Smooth muscle cell (in vitro differentiated cells): Measurements from ENCODE around the gene ORAI3. TPM values are rescaled to one million over a fixed set of nuclear protein-coding genes. Genes with fewer than 3 reads are reported as not detected.

Experiments
- DNase-seq: peaks from one replicate; lab custom pipeline; 2025; ENCODE audit not compliant: unreplicated experiment; lab: John Stamatoyannopoulos, UW
- H2AFZ ChIP-seq: fragments of 200-600 bp; sonication (generic); 2 replicates; pipeline ENCODE4 v1.6.0; 2016; ENCODE audit warnings: antibody characterized with exemption, low read depth, mild to moderate bottlenecking
- H3F3A ChIP-seq: fragments of 200-600 bp; sonication (generic); 2 replicates; pipeline ENCODE4 v1.6.0; 2017; ENCODE audit warnings: antibody characterized with exemption, low read depth
- H3K27ac ChIP-seq: fragments of 200-600 bp; sonication (generic); 2 replicates; pipeline ENCODE4 v1.5.1; 2016; ENCODE audit warnings: low read depth, mild to moderate bottlenecking
- H3K27me3 ChIP-seq: fragments of 200-600 bp; sonication (generic); 2 replicates; pipeline ENCODE4 v1.6.1; 2016; ENCODE audit warnings: low read depth, mild to moderate bottlenecking
- H3K36me3 ChIP-seq: fragments of 200-600 bp; sonication (generic); 2 replicates; pipeline ENCODE4 v1.5.1; 2016; ENCODE audit warnings: low read depth
- H3K4me1 ChIP-seq: fragments of 200-600 bp; sonication (generic); 2 replicates; pipeline ENCODE4 v1.5.1; 2016; ENCODE audit warnings: low read depth
- H3K4me2 ChIP-seq: fragments of 200-600 bp; sonication (generic); 2 replicates; pipeline ENCODE4 v1.6.0; 2016; ENCODE audit warnings: mild to moderate bottlenecking
- H3K4me3 ChIP-seq: fragments of 200-600 bp; sonication (generic); 2 replicates; pipeline ENCODE4 v1.5.1; 2016; ENCODE audit warnings: mild to moderate bottlenecking
- H3K79me2 ChIP-seq: fragments of 200-600 bp; sonication (generic); 2 replicates; pipeline ENCODE4 v1.6.0; 2016; ENCODE audit warnings: low read depth, mild to moderate bottlenecking
- H3K9ac ChIP-seq: fragments of 200-600 bp; sonication (generic); 2 replicates; pipeline ENCODE4 v1.6.0; 2016; ENCODE audit warnings: low read depth
- H3K9me3 ChIP-seq: fragments of 200-600 bp; sonication (generic); replicated peaks from 2 replicates; pipeline ENCODE4 v1.5.1; 2016; ENCODE audit warnings: low read depth
- H4K20me1 ChIP-seq: fragments of 200-600 bp; sonication (generic); 2 replicates; pipeline ENCODE4 v1.6.0; 2016; ENCODE audit warnings: low read depth
- WGBS: methylation state at CpG from one replicate; pipeline ENCODE4 v1.1.7; 2016; ENCODE audit warnings: low lambda C conversion rate; 5-methylcytosine and 5-hydroxymethylcytosine counted together
- polyA plus RNA-seq: library from polyadenylated mRNA; unstranded; fragments of >200 nt; fragmentation: Nextera tagmentation; extraction: Ambion mirVana; gene quantifications from 2 replicates; pipeline ENCODE4 v1.2.1, GENCODE V29; 2016
- total RNA-seq: library from RNA; depleted of rRNA; stranded (reverse); fragments of >200 nt; gene quantifications from 2 replicates; pipeline ENCODE4 v1.2.3, GENCODE V29; 2014
- TF ChIP-seq, protein P1 (sequence below): fragments of 200-600 bp; sonication (generic); IDR thresholded peaks from 2 replicates; pipeline ENCODE4 v1.5.1; 2017; ENCODE audit warnings: borderline replicate concordance, mild to moderate bottlenecking, antibody characterized with exemption; ENCODE audit not compliant: insufficient read depth, poor library complexity, severe bottlenecking

ORAI3 gene
- total and polyA plus RNA-seq, 2 experiments from 2014 or later = 34.9 to 39.4 TPM

DNA sequence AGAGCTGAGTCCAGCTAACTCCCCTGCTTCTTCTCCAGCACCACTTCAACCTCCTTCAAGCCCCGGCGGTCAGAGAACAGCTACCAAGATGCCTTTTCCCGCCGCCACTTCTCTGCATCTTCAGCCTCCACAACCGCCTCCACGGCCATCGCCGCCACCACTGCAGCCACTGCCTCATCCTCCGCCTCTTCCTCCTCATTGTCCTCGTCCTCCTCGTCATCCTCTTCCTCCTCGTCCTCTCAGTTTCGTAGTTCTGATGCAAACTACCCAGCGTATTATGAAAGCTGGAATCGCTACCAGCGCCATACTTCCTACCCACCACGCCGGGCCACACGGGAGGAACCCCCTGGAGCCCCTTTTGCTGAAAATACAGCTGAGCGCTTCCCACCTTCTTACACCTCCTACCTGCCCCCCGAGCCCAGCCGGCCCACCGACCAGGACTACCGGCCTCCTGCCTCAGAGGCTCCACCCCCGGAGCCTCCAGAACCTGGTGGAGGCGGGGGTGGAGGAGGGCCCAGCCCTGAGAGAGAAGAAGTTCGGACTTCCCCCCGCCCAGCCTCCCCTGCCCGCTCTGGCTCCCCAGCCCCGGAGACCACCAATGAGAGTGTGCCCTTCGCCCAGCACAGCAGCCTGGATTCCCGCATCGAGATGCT is 15.8 kb downstream of the ORAI3 start:
- no peaks in the 10 kb centered on the region for H3K9me3 ChIP-seq
- WGBS = 97% methylated on average over 28 of the region's 33 CpGs
- H2AFZ ChIP-seq = no peak overlapping the region
- H3K4me1 ChIP-seq = no peaks in the 10 kb centered on the region
- DNase-seq = no peak
- no peaks in the 10 kb centered on the region for H3F3A ChIP-seq
- H3K9ac ChIP-seq = no peak overlapping the region
- no peak overlapping the region for H3K27ac ChIP-seq
- H3K4me3 ChIP-seq = no peak overlapping the region
- no peak overlapping the region for H3K4me2 ChIP-seq
- no peaks in the 10 kb centered on the region for H4K20me1 ChIP-seq
- H3K79me2 ChIP-seq = no peaks in the 10 kb centered on the region
- H3K36me3 ChIP-seq = no peaks in the 10 kb centered on the region
- H3K27me3 ChIP-seq = no peaks in the 10 kb centered on the region
- TF ChIP-seq, protein P1, sequence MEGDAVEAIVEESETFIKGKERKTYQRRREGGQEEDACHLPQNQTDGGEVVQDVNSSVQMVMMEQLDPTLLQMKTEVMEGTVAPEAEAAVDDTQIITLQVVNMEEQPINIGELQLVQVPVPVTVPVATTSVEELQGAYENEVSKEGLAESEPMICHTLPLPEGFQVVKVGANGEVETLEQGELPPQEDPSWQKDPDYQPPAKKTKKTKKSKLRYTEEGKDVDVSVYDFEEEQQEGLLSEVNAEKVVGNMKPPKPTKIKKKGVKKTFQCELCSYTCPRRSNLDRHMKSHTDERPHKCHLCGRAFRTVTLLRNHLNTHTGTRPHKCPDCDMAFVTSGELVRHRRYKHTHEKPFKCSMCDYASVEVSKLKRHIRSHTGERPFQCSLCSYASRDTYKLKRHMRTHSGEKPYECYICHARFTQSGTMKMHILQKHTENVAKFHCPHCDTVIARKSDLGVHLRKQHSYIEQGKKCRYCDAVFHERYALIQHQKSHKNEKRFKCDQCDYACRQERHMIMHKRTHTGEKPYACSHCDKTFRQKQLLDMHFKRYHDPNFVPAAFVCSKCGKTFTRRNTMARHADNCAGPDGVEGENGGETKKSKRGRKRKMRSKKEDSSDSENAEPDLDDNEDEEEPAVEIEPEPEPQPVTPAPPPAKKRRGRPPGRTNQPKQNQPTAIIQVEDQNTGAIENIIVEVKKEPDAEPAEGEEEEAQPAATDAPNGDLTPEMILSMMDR = no peak

DNA sequence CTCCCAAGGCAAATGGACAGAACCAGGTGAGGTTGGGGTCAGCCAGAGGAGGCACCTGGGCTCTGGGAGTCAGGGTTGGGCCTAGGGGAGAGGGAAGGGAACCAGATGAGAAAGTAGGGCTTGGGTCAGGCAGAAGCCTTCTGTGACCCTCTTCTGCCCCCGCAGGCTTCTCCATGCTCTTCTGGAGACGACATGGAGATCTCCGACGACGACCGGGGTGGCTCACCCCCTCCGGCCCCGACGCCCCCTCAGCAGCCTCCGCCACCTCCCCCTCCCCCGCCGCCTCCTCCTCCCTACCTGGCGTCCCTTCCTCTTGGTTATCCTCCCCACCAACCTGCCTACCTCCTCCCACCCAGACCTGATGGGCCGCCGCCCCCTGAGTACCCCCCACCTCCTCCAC is 16.6 kb downstream of the ORAI3 start:
- Histone ChIP-seq H3K27ac (no peak overlapping the region), H3K9ac (no peak overlapping the region), H3F3A (no peaks in the 10 kb centered on the region), H3K27me3 (no peaks in the 10 kb centered on the region), H3K4me2 (no peak overlapping the region), H3K4me3 (no peak overlapping the region), H3K36me3 (peaks cover under 1% of the 10 kb centered on the region), H4K20me1 (no peaks in the 10 kb centered on the region), H2AFZ (no peak overlapping the region), H3K4me1 (no peaks in the 10 kb centered on the region), H3K9me3 (no peaks in the 10 kb centered on the region), H3K79me2 (no peaks in the 10 kb centered on the region)
- 100% methylated on average over 1 of the region's 15 CpGs for WGBS
- DNase-seq = no peak
- TF ChIP-seq, protein P1 = no peak

DNA sequence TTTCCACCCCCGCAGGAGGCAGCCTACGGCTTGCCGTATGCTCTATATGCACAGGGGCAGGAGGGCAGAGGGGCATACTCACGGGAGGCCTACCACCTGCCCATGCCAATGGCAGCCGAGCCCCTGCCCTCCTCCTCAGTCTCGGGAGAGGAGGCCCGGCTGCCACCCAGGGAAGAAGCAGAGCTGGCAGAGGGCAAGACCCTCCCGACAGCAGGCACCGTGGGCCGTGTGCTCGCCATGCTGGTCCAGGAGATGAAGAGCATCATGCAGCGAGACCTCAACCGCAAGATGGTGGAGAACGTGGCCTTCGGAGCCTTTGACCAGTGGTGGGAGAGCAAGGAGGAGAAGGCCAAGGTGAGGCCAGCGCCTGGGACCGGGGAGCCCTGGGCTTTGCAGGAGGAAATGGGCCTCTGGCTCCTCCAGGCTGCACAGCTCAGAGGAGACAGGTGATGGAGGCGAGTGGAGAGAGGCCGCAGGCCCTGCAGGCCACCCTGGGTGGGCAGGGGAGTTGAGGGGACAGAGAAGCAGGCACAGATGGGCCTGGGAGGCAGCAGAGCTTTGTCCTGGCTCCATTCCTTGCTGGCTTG is 17.3 kb downstream of the ORAI3 start:
- Histone ChIP-seq H3K79me2 (no peaks in the 10 kb centered on the region), H4K20me1 (no peaks in the 10 kb centered on the region), H3K4me1 (no peaks in the 10 kb centered on the region), H3K9ac (no peak overlapping the region), H3K4me3 (no peak overlapping the region), H3K27me3 (no peaks in the 10 kb centered on the region), H2AFZ (no peak overlapping the region), H3F3A (no peaks in the 10 kb centered on the region), H3K36me3 (peaks cover 8% of the 10 kb centered on the region), H3K4me2 (no peak overlapping the region), H3K9me3 (no peaks in the 10 kb centered on the region), H3K27ac (no peak overlapping the region)
- no peak for DNase-seq
- TF ChIP-seq, protein P1 = no peak
- WGBS = 98% methylated on average over 19 of the region's 19 CpGs

DNA sequence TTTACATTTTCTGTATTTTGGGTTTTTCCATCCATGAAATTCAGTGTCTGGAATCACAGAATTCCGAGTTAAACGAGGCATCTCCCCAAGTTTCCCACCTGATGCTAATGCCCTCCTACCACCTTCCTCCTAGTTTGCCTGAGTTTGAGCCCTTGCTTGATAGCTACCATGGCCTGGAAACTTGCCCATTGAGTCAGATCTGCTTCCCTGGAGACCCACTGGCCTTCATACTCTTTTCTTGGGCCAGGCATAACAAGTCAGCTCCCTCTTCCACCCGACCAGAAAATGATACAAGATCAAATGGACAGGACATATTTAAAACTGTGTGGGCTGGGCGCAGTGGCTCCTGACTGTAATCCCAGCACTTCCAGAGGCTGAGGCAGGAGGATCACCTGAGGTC is 18.9 kb downstream of the ORAI3 start:
- Histone ChIP-seq H3K4me2 (no peak overlapping the region), H3K4me3 (no peak overlapping the region), H3K79me2 (no peaks in the 10 kb centered on the region), H3K27me3 (no peaks in the 10 kb centered on the region), H3K27ac (no peak overlapping the region), H3F3A (no peaks in the 10 kb centered on the region), H3K36me3 (peaks cover 17% of the 10 kb centered on the region), H3K9ac (no peak overlapping the region), H4K20me1 (no peaks in the 10 kb centered on the region), H3K9me3 (no peaks in the 10 kb centered on the region), H2AFZ (no peak overlapping the region), H3K4me1 (no peaks in the 10 kb centered on the region)
- TF ChIP-seq, protein P1 = no peak
- WGBS = 99% methylated on average over 4 of the region's 4 CpGs
- no peak for DNase-seq
